Measurements from ENCODE around the gene MAN1A2.

The MAN1A2 gene

GRCh38 chr1:117370509-117370908 is 3.3 kb downstream of the MAN1A2 start:
- no peak for DNase-seq (ENCODE audit: low read depth)
- H3K4me3 ChIP-seq (replicated peaks; ENCODE audit: low read depth, low read length) = peak overlapping the region; percentile 74
- no peak for TF ChIP-seq CTCF (IDR thresholded peaks at IDR 0.05; ENCODE audit: low read length, missing control alignments)

GRCh38 chr1:117371441-117372151 is 4.3 kb downstream of the MAN1A2 start:
- peak; percentile 51 for DNase-seq (ENCODE audit: low read depth)

GRCh38 chr1:117372863-117373412 is 5.7 kb downstream of the MAN1A2 start:
- no peak for DNase-seq (ENCODE audit: low read depth)
- no peak overlapping the region for H3K4me3 ChIP-seq (replicated peaks; ENCODE audit: low read depth, low read length)
- TF ChIP-seq CTCF (IDR thresholded peaks at IDR 0.05; ENCODE audit: low read length, missing control alignments) = no peak

More at GRCh38 chr1:117371441-117372151, 4.3 kb downstream of the MAN1A2 start:
- no peak overlapping the region for H3K4me3 ChIP-seq (replicated peaks; ENCODE audit: low read depth, low read length)
- no peak for TF ChIP-seq CTCF (IDR thresholded peaks at IDR 0.05; ENCODE audit: low read length, missing control alignments)

- no peak for TF ChIP-seq CTCF (IDR thresholded peaks at IDR 0.05; ENCODE audit: low read length, missing control alignments)
- no peak overlapping the region for H3K4me3 ChIP-seq (replicated peaks; ENCODE audit: low read depth, low read length)
Measured at GRCh38 chr1:117373932-117374331, 6.7 kb downstream of the MAN1A2 start.

GRCh38 chr1:117375327-117375726 is 8.1 kb downstream of the MAN1A2 start:
- no peak overlapping the region for H3K4me3 ChIP-seq (replicated peaks; ENCODE audit: low read depth, low read length)
- no peak for TF ChIP-seq CTCF (IDR thresholded peaks at IDR 0.05; ENCODE audit: low read length, missing control alignments)
- no peak for DNase-seq (ENCODE audit: low read depth)

More at GRCh38 chr1:117373932-117374331, 6.7 kb downstream of the MAN1A2 start:
- no peak for DNase-seq (ENCODE audit: low read depth)

- TF ChIP-seq CTCF (IDR thresholded peaks at IDR 0.05; ENCODE audit: low read length, missing control alignments) = no peak
- H3K4me3 ChIP-seq (replicated peaks; ENCODE audit: low read depth, low read length) = no peak overlapping the region
- DNase-seq (ENCODE audit: low read depth) = no peak
Measured at GRCh38 chr1:117387060-117387633, 19.9 kb downstream of the MAN1A2 start.

Measured in fibroblast of pulmonary artery (primary cell).